ENCODE results near the gene NUFIP1. TPM values are rescaled to one million over a fixed set of nuclear protein-coding genes. Genes with fewer than 3 reads are reported as not detected.

Gene NUFIP1
- total RNA-seq, 1 experiment from 2014 or later: 17.1 TPM

DNA sequence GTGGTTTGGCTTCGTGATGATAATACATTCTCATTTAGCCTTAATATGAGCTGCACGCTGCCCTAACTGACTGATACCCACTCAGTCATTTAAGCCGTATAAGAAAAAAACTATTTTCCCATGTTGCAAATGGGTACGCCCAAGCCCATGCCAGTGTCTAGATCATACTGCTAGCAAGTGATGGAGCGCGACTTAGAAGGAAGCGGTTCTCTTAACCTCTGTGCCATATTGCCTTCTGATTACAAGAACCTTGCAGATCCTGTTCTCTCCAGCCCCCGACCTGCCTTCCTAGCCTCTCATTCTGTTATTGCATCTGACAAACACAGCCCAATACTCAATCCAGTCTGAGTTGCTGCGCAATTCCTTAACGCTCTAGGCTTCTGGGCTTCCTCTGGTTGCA lies 670 bp upstream of the NUFIP1 start:
- no peaks in the 10 kb centered on the region for H3K27me3 ChIP-seq (ENCODE audit: insufficient read depth, low read length)
- H2BK5ac ChIP-seq (ENCODE audit: insufficient read length, low read length): no peak overlapping the region
- peaks cover 27% of the 10 kb centered on the region; the same call in 1 of the 2 replicates for H3K79me2 ChIP-seq (ENCODE audit: insufficient read depth, low read length)
- peak overlapping the region; percentile 94 for H3K4me2 ChIP-seq (ENCODE audit: insufficient read depth, insufficient read length, low read length)
- H3K23ac ChIP-seq (ENCODE audit: insufficient read length, low read depth, low read length): no peak overlapping the region
- no peaks in the 10 kb centered on the region for H3K9me3 ChIP-seq (ENCODE audit: control insufficient read depth, low read depth, low read length)
- H3K79me1 ChIP-seq (ENCODE audit: insufficient read depth, low read depth, low read length, poor library complexity, severe bottlenecking): peaks cover 3% of the 10 kb centered on the region
- H2BK120ac ChIP-seq (ENCODE audit: low read depth, low read length, poor library complexity, severe bottlenecking): no peak overlapping the region
- no CpG with 5 or more reads among the region's 10 CpGs for WGBS (ENCODE audit: extremely low coverage, insufficient read length, low lambda C conversion rate)
- H4K91ac ChIP-seq (ENCODE audit: insufficient read length, low read depth, low read length): no peak overlapping the region
- no peak overlapping the region for H3T11ph ChIP-seq (ENCODE audit: low read length)
- Mint-ChIP-seq H3K4me3 (peak overlapping the region; percentile 99), H3K27ac (peak overlapping the region; percentile 5 to 100 (median 98); a peak in 4 of 7 replicates), H3K4me1 (peaks cover 17 to 18% of the 10 kb centered on the region in 2 experiments), H3K27me3 (ENCODE audit: low read depth) (no peaks in the 10 kb centered on the region), H3K36me3 (ENCODE audit: insufficient read depth in 1 of 3, low read depth in 3 of 3) (peaks cover 6 to 23% (median 19%) of the 10 kb centered on the region in 3 experiments), H3K9me3 (no peaks in the 10 kb centered on the region; a peak in 1 of 5 replicates)
- H2AFZ ChIP-seq (ENCODE audit: low read length): no peak overlapping the region
- H3K23me2 ChIP-seq (ENCODE audit: insufficient read length, low read depth, low read length, poor library complexity, severe bottlenecking): peaks cover 13% of the 10 kb centered on the region
- no peak overlapping the region for H2BK20ac ChIP-seq (ENCODE audit: low read depth, low read length, poor library complexity, severe bottlenecking)
- TF ChIP-seq, protein P1, sequence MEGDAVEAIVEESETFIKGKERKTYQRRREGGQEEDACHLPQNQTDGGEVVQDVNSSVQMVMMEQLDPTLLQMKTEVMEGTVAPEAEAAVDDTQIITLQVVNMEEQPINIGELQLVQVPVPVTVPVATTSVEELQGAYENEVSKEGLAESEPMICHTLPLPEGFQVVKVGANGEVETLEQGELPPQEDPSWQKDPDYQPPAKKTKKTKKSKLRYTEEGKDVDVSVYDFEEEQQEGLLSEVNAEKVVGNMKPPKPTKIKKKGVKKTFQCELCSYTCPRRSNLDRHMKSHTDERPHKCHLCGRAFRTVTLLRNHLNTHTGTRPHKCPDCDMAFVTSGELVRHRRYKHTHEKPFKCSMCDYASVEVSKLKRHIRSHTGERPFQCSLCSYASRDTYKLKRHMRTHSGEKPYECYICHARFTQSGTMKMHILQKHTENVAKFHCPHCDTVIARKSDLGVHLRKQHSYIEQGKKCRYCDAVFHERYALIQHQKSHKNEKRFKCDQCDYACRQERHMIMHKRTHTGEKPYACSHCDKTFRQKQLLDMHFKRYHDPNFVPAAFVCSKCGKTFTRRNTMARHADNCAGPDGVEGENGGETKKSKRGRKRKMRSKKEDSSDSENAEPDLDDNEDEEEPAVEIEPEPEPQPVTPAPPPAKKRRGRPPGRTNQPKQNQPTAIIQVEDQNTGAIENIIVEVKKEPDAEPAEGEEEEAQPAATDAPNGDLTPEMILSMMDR (conservative IDR thresholded peaks at IDR 0.05): no peak
- H3K56ac ChIP-seq (ENCODE audit: insufficient read length, low read depth, low read length): no peak overlapping the region
- H4K8ac ChIP-seq (replicated peaks; ENCODE audit: insufficient read length, low read depth, low read length): no peak overlapping the region
- H4K5ac ChIP-seq (ENCODE audit: insufficient read length, low read depth, low read length): no peak overlapping the region
- H2AK5ac ChIP-seq (ENCODE audit: insufficient read length, low read length): no peak overlapping the region
- H3K9ac ChIP-seq (ENCODE audit: extremely low read depth, insufficient read length, low read length): peak overlapping the region; percentile 84
- DNase-seq: no peak
- no peak overlapping the region for H2BK12ac ChIP-seq (ENCODE audit: insufficient read length, low read depth, low read length)
- H3K27ac ChIP-seq (ENCODE audit: insufficient read length, low read depth, low read length): no peak overlapping the region
- H3K14ac ChIP-seq (ENCODE audit: insufficient read depth, low read length): no peak overlapping the region
- H4K20me1 ChIP-seq (ENCODE audit: control insufficient read depth, insufficient read depth, insufficient read length): no peaks in the 10 kb centered on the region
- H3K4ac ChIP-seq (ENCODE audit: low read depth, low read length): no peak overlapping the region
- H3K18ac ChIP-seq (ENCODE audit: insufficient read length, low read depth, low read length): no peak overlapping the region
- no peaks in the 10 kb centered on the region for H3K4me1 ChIP-seq (ENCODE audit: insufficient read depth, low read length)
- no peak overlapping the region for H2BK15ac ChIP-seq (ENCODE audit: low read depth, low read length)
